ENCODE measurements around the gene STIL.
"Not testable (repeated sequence)": the region's sequence is repeated elsewhere in the genome, so short reads cannot be mapped to it uniquely, and the experiment has no call there.

Gene STIL

DNA sequence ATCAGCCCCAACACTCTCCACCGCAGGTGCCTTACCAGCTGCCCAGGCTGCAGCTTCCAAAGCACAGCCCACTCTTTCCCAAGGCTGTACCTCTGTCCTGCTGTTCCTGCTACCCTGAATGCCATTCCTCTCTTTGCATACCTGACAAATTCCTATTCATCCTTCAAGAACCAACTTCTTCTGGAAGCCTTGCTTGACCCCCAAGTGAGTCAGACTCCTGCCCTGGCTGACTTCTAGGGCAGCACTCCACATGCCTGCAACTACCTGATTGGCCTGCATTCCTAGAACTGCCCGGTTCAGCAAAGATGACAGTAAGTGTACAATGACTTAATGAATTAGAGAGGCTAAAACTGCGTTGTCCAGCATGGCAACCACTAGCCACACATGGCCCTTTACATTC lies 103.3 kb downstream of the STIL start:
- TF ChIP-seq CTCF (IDR thresholded peaks at IDR 0.05; ENCODE audit: low read depth, low read length, missing control alignments): no peak
- no peak overlapping the region for H3K4me3 ChIP-seq (replicated peaks; ENCODE audit: low read depth, low read length)
- no peak for DNase-seq (ENCODE audit: extremely low read depth, low read depth)

GRCh38 chr1:47209725-47210325 lies 104.1 kb downstream of the STIL start:
- DNase-seq (ENCODE audit: extremely low read depth, low read depth): no peak
- no peak overlapping the region for H3K4me3 ChIP-seq (replicated peaks; ENCODE audit: low read depth, low read length)
- no peak for TF ChIP-seq CTCF (IDR thresholded peaks at IDR 0.05; ENCODE audit: low read depth, low read length, missing control alignments)

- H3K4me3 ChIP-seq (replicated peaks; ENCODE audit: low read depth, low read length): no peak overlapping the region
- DNase-seq (ENCODE audit: extremely low read depth, low read depth): no peak
- no peak for TF ChIP-seq CTCF (IDR thresholded peaks at IDR 0.05; ENCODE audit: low read depth, low read length, missing control alignments)
Measured at GRCh38 chr1:47209091-47209490, 104.9 kb downstream of the STIL start.

DNA sequence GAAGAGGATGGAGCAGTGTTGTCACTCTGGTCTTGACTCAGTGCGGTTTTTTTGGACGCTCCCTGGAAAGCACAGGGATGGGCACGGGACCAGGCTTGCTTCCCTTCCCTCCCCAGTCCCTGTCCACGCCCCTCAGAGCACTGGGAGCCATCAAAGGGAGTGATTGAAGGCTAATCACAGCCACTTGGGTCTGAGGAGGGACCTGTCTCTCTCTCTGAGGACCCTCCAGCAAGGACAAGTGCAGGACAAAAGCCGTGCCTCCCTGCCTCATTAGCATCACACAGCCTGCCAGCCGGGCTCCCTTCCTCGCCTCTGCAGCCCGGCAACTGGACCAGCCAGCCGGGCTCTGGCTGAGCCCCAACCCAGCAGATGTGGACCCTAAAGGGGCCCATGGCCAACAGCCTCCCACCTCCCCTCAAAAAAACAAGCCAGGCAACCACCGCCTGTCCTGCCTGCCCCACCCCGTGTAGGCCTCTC lies 105.5 kb downstream of the STIL start:
- H3K4me3 ChIP-seq (replicated peaks; ENCODE audit: low read depth, low read length): no peak overlapping the region
- no peak for TF ChIP-seq CTCF (IDR thresholded peaks at IDR 0.05; ENCODE audit: low read depth, low read length, missing control alignments)
- no peak for DNase-seq (ENCODE audit: extremely low read depth, low read depth)

GRCh38 chr1:47207803-47208373 lies 106.1 kb downstream of the STIL start:
- TF ChIP-seq CTCF (IDR thresholded peaks at IDR 0.05; ENCODE audit: low read depth, low read length, missing control alignments): no peak
- H3K4me3 ChIP-seq (replicated peaks; ENCODE audit: low read depth, low read length): no peak overlapping the region
- no peak for DNase-seq (ENCODE audit: extremely low read depth, low read depth)

DNA sequence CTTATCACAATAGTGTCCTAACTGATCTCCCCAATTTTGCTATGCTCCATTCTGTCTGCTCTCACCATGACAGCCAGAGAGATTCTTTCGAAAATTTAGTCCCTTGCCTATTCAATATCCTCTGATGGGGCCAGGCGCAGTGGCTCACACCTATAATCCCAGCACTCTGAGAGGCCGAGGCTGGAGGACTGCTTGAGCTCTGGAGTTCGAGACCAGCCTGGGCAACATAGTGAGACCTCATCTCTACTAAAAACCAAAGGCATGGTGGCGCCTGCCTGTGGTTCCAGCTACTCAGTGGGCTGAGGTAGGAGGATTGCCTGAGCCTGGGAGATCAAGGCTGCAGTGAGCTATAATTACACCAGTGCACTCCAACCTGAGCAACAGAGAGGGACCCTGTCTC lies 108.0 kb downstream of the STIL start:
- H3K4me3 ChIP-seq (replicated peaks; ENCODE audit: low read depth, low read length): no peak overlapping the region
- TF ChIP-seq CTCF (IDR thresholded peaks at IDR 0.05; ENCODE audit: low read depth, low read length, missing control alignments): no peak
- no peak for DNase-seq (ENCODE audit: extremely low read depth, low read depth)

GRCh38 chr1:47203504-47203903 lies 110.4 kb downstream of the STIL start:
- not testable (repeated sequence) for DNase-seq (ENCODE audit: extremely low read depth, low read depth); H3K4me3 ChIP-seq (replicated peaks; ENCODE audit: low read depth, low read length)

Data from HFF-Myc (cell line).